ENCODE data around the gene CDC16. TPM values are rescaled to one million over a fixed set of nuclear protein-coding genes. Genes with fewer than 3 reads are reported as not detected.

CDC16 gene
- total and polyA plus RNA-seq, 2 of the 13 experiments (the other 11 are each of a cell fraction or from before 2014, with no cell fraction given), result 24.2 to 60.9 TPM

DNA sequence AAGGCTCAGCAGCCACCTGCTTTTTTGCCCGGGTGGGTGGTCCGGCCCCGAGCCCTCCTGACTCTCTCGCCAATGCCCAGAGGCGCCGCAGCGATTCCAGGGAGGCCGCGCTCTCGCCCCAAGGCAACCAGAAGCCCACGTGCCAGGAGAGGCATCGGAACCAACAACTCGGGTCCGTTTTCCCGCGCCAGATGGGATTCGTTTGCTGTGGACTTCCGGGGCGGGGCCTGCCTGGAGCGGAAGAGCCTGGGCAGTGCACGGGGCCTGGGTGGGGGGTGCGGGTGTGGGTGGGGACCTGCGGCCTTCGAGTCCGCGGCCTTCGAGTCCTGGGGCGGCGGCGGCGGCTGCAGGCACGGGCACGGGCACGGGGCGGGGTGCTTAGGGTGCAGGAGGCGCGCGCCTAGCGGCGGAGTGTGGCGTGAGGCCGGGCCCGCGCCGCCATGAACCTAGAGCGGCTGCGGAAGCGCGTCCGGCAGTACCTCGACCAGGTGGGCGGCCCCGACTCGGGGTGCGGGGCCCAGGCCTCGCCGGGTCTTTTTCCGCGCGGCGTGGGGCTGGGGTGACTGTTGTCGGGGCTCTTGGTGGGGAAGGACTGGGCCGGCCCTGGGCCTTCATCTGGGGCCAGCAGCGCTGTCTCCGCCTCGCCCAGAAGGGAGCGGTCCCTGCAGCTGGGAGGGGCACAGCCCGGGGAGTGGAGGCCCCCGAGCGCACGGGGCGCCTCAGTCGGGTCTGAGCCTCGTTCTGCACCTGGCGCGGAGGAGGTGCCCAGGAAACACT is at the start of gene CDC16 (continued):
- TF ChIP-seq, protein P1, sequence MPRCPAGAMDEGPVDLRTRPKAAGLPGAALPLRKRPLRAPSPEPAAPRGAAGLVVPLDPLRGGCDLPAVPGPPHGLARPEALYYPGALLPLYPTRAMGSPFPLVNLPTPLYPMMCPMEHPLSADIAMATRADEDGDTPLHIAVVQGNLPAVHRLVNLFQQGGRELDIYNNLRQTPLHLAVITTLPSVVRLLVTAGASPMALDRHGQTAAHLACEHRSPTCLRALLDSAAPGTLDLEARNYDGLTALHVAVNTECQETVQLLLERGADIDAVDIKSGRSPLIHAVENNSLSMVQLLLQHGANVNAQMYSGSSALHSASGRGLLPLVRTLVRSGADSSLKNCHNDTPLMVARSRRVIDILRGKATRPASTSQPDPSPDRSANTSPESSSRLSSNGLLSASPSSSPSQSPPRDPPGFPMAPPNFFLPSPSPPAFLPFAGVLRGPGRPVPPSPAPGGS (CRISPR knock-in tag; IDR thresholded peaks at IDR 0.05), result peak; percentile 77
- TF ChIP-seq ZSCAN29 (CRISPR knock-in tag; conservative IDR thresholded peaks at IDR 0.05) (0 out of 2 replicates have a peak, but pooled peaks have one; percentile 50), ZFP62 (CRISPR knock-in tag; IDR thresholded peaks at IDR 0.05) (no peak), FOSL1 (CRISPR knock-in tag; IDR thresholded peaks at IDR 0.05; ENCODE audit: borderline replicate concordance) (no peak), ZSCAN20 (CRISPR knock-in tag; IDR thresholded peaks at IDR 0.05; ENCODE audit: borderline replicate concordance) (no peak), POGZ (CRISPR knock-in tag; IDR thresholded peaks at IDR 0.05) (peak; percentile 99), SNRNP70 (IDR thresholded peaks at IDR 0.05; ENCODE audit: low read depth, low read length) (no peak), KDM1A (CRISPR knock-in tag; IDR thresholded peaks at IDR 0.05) (no peak), ATM (IDR thresholded peaks at IDR 0.05; ENCODE audit: borderline replicate concordance) (no peak), TCF7L2 (IDR thresholded peaks at IDR 0.05; ENCODE audit: low read depth, low read length) (no peak), ZSCAN31 (CRISPR knock-in tag; IDR thresholded peaks at IDR 0.05; ENCODE audit: low read depth) (peak; percentile 55; the same call in 1 of the 2 replicates)
- TF ChIP-seq, protein P2, sequence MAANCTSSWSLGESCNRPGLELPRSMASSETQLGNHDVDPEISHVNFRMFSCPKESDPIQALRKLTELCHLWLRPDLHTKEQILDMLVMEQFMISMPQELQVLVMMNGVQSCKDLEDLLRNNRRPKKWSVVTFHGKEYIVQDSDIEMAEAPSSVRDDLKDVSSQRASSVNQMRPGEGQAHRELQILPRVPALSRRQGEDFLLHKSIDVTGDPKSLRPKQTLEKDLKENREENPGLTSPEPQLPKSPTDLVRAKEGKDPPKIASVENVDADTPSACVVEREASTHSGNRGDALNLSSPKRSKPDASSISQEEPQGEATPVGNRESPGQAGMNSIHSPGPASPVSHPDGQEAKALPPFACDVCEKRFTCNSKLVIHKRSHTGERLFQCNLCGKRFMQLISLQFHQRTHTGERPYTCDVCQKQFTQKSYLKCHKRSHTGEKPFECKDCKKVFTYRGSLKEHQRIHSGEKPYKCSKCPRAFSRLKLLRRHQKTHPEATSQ (CRISPR knock-in tag; IDR thresholded peaks at IDR 0.05; ENCODE audit: borderline replicate concordance), result peak; percentile 85; the same call in 1 of the 2 replicates
- TF ChIP-seq, protein P3, sequence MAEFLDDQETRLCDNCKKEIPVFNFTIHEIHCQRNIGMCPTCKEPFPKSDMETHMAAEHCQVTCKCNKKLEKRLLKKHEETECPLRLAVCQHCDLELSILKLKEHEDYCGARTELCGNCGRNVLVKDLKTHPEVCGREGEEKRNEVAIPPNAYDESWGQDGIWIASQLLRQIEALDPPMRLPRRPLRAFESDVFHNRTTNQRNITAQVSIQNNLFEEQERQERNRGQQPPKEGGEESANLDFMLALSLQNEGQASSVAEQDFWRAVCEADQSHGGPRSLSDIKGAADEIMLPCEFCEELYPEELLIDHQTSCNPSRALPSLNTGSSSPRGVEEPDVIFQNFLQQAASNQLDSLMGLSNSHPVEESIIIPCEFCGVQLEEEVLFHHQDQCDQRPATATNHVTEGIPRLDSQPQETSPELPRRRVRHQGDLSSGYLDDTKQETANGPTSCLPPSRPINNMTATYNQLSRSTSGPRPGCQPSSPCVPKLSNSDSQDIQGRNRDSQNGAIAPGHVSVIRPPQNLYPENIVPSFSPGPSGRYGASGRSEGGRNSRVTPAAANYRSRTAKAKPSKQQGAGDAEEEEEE (CRISPR knock-in tag; IDR thresholded peaks at IDR 0.05; ENCODE audit: borderline replicate concordance), result peak; percentile 78; the same call in 1 of the 2 replicates
- TF ChIP-seq, protein P4, sequence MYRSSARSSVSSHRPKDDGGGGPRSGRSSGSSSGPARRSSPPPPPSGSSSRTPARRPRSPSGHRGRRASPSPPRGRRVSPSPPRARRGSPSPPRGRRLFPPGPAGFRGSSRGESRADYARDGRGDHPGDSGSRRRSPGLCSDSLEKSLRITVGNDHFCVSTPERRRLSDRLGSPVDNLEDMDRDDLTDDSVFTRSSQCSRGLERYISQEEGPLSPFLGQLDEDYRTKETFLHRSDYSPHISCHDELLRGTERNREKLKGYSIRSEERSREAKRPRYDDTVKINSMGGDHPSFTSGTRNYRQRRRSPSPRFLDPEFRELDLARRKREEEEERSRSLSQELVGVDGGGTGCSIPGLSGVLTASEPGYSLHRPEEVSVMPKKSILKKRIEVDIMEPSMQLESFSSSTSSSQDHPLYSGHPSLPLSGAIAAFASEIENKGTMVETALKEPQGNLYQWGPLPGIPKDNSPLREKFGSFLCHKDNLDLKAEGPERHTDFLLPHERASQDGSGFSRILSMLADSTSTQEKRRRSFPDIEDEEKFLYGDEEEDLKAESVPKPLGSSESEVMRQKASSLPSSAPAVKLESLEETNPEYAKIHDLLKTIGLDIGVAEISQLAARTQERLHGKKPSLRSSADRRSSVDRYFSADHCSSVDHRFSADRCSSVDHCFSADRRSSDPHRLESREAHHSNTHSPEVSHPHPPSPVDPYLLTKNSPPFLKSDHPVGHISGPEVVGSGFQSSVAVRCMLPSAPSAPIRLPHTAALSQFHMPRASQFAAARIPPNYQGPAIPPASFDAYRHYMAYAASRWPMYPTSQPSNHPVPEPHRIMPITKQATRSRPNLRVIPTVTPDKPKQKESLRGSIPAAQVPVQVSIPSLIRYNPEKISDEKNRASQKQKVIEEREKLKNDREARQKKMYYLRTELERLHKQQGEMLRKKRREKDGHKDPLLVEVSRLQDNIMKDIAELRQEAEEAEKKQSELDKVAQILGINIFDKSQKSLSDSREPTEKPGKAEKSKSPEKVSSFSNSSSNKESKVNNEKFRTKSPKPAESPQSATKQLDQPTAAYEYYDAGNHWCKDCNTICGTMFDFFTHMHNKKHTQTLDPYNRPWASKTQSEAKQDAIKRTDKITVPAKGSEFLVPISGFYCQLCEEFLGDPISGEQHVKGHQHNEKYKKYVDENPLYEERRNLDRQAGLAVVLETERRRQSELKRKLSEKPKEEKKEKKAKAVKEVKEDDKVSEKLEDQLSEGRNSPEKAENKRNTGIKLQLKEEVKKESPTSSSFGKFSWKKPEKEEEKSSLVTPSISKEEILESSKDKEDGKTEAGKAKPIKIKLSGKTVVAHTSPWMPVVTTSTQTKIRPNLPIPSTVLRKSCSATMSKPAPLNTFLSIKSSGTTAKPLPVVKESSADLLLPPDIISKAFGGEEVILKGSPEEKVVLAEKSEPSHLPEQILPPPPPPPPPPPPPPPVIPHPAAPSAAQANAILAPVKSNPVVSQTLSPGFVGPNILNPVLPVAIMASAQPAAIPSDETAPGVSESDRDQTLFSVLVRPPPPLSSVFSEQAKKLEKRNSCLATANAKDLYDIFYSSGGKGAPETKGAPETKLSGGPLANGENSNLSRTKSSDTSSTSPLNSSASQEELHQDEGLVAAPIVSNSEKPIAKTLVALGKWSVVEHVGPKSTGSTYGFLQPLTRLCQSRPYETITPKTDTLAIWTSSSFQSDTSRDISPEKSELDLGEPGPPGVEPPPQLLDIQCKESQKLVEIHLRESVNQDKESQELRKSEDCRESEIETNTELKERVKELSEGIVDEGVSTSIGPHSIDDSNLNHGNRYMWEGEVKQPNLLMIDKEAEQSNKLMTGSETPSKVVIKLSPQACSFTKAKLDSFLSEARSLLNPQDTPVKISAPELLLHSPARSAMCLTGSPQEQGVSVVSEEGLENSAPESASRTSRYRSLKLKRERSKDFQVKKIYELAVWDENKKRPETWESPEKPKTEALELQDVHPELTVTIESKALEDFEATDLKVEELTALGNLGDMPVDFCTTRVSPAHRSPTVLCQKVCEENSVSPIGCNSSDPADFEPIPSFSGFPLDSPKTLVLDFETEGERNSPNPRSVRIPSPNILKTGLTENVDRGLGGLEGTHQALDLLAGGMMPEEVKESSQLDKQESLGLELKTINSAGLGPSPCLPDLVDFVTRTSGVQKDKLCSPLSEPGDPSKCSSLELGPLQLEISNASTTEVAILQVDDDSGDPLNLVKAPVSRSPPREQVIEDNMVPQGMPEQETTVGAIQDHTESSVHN (CRISPR knock-in tag; IDR thresholded peaks at IDR 0.05), result no peak
